Prostate gland (tissue), 2 donors: ENCODE data around the gene SFXN4.

ENCODE experiments used
- CTCF ChIP-seq, 4 experiments: fragments of 200-600 bp in 2 of 4; fragments of 450-650 bp in 2 of 4; sonication (generic) in 2 of 4; IDR thresholded peaks; 1 replicate in 3 of 4; 2 replicates in 1 of 4; pipeline ENCODE4 v1.5.1; 2016 to 2019; ENCODE audit warnings: antibody characterized with exemption in 4 of 4, mild to moderate bottlenecking in 2 of 4, moderate library complexity in 2 of 4
- POLR2A ChIP-seq: fragments of 450-650 bp; IDR thresholded peaks from one replicate; pipeline ENCODE4 v1.6.1; 2016; ENCODE audit warnings: antibody characterized with exemption, mild to moderate bottlenecking
- POLR2AphosphoS5 ChIP-seq: sonication (generic); formaldehyde crosslinking; IDR thresholded peaks from one replicate; pipeline ENCODE4 v1.6.1; 2017; ENCODE audit warnings: antibody characterized with exemption

GRCh38 chr10:119210633-119211032, 45.1 kb upstream of the SFXN4 start:
- TF ChIP-seq CTCF (IDR thresholded peaks at IDR 0.05) = no peak
- no peak for TF ChIP-seq POLR2A
- no peak for TF ChIP-seq POLR2AphosphoS5
